Heart left ventricle (tissue), 16 donors: ENCODE data around the gene ZNF747. TPM values are rescaled to one million over a fixed set of nuclear protein-coding genes. Genes with fewer than 3 reads are reported as not detected.

Experiments
- ATAC-seq, 4 donors: fragments of 200-7000 bp; cut with Tn5 transposase; one replicate each; pipeline ENCODE4 v1.9.1; 2020 to 2022; ENCODE audit warnings: moderate library complexity in 4 of 4, mild to moderate bottlenecking in 3 of 4, moderate number of reproducible peaks in 1 of 4
- DNase-seq, 5 donors: peaks; one replicate each; pipeline ENCODE4 v3.0.0-alpha.2; 2020
- H3K27ac ChIP-seq, 12 donors: fragments of 200-600 bp; sonication (generic) in 4 of 12; one replicate each; pipeline versions ENCODE4 v1.5.0 to v1.8.0; 2016 to 2022; ENCODE audit warnings: mild to moderate bottlenecking in 2 of 12
- H3K27me3 ChIP-seq, 9 donors: fragments of 200-600 bp; sonication (generic) in 2 of 9; one replicate each; pipeline versions ENCODE4 v1.5.1 to v1.8.0; 2016 to 2022; ENCODE audit warnings: mild to moderate bottlenecking in 3 of 9
- H3K36me3 ChIP-seq, 9 donors: fragments of 200-600 bp; sonication (generic) in 2 of 9; one replicate each; pipeline versions ENCODE4 v1.5.0 to v1.8.0; 2018 to 2022; ENCODE audit warnings: mild to moderate bottlenecking in 2 of 9
- H3K4me1 ChIP-seq, 12 donors: fragments of 200-600 bp; sonication (generic) in 4 of 12; one replicate each; pipeline versions ENCODE4 v1.5.0 to v1.8.0; 2016 to 2022; ENCODE audit warnings: mild to moderate bottlenecking in 3 of 12
- H3K4me3 ChIP-seq, 12 donors: fragments of 200-600 bp; sonication (generic) in 4 of 12; one replicate each; pipeline versions ENCODE4 v1.5.0 to v1.8.0; 2017 to 2022; ENCODE audit warnings: mild to moderate bottlenecking in 9 of 12, moderate library complexity in 4 of 12
- H3K9me3 ChIP-seq, 12 donors: fragments of 200-600 bp; sonication (generic) in 4 of 12; one replicate each; pipeline versions ENCODE4 v1.5.0 to v1.8.0; 2016 to 2022; ENCODE audit warnings: mild to moderate bottlenecking in 1 of 12
- POLR2A ChIP-seq, 2 donors: fragments of 450-650 bp; IDR thresholded peaks; one replicate each; pipeline ENCODE4 v1.6.1; 2017; ENCODE audit warnings: antibody characterized with exemption in 2 of 2, mild to moderate bottlenecking in 2 of 2, moderate library complexity in 2 of 2
- WGBS, 4 donors: extraction: QIAGEN DNeasy Blood & Tissue Kit in 2 of 4; methylation state at CpG; one replicate each; pipeline versions ENCODE4 v1.1.5 to v1.1.7; 2013 to 2018; 5-methylcytosine and 5-hydroxymethylcytosine counted together
- intact Hi-C, 10 donors: fragments of 100-400 bp; cut with DNase I; formaldehyde crosslinking; loops; one replicate each; pipeline versions ENCODE4 v1.11.1 to v1.14.2; 2022
- polyA plus RNA-seq, 2 donors: library from polyadenylated mRNA; stranded (reverse); fragments of 200-250 nt; gene quantifications; one replicate each; pipeline ENCODE4 v1.2.3, GENCODE V29; 2013
- total RNA-seq, 9 donors: library from RNA; depleted of rRNA in 2 of 9; stranded (reverse); fragments of >200 nt in 2 of 9; fragmentation: NEBNext Ultra II Directional in 3 of 9; extraction: Animal tissue kit (Norgen Biotek cat#: 25700) in 3 of 9; gene quantifications; one replicate each; pipeline versions ENCODE4 v1.1.0 to v1.2.4, GENCODE V29; 2016 to 2023
- TF ChIP-seq, protein P1 (sequence below), 12 donors: fragments of 200-600 bp; sonication (generic) in 4 of 12; IDR thresholded peaks; one replicate each; pipeline versions ENCODE4 v1.5.0 to v1.8.0; 2018 to 2022; ENCODE audit warnings: antibody characterized with exemption in 12 of 12, mild to moderate bottlenecking in 5 of 12
- donor health status: ischemic (EF 13 %, LVEDD 7.1; RV severe dilation, severe dysfunction).
- donor health status: healthy with polysubstance abuse.
- donor health status: DM: no; HTN: yes; CAD: no.
- donor health status: DM: no; HTN: no; CAD: no.
- donor health status: ischemic (EF 25% LVEDD 6.9; RV normal size, moderate dysfunction).
- donor health status: ischemic (EF 25% LVEDD 5.7; RV mildly dilated, moderate dysfunction).
- donor health status: healthy.
- donor health status: DM: yes; HTN: yes; CAD: no.
- donor health status: ischemic (EF 35%, LVEDD 5.7; RV mildly dilated, moderate dysfunction).
- donor health status: nonischemic (EF 11% LVEDD 7.7; RV severe dilation, severe dysfunction).
- donor health status: DM: yes; HTN: yes; CAD: no.
- donor health status: PGD.
- donor health status: ischemic (EF 29% LVEDD 5.4; RV normal size, mild dysfunction).
- donor health status: nonischemic (EF 23%, LVEDD 6.1; RV moderate dilation, normal function).

Gene ZNF747
- total and polyA plus RNA-seq, 11 donors = 8.6 to 15.2 (median 9.6) TPM

DNA sequence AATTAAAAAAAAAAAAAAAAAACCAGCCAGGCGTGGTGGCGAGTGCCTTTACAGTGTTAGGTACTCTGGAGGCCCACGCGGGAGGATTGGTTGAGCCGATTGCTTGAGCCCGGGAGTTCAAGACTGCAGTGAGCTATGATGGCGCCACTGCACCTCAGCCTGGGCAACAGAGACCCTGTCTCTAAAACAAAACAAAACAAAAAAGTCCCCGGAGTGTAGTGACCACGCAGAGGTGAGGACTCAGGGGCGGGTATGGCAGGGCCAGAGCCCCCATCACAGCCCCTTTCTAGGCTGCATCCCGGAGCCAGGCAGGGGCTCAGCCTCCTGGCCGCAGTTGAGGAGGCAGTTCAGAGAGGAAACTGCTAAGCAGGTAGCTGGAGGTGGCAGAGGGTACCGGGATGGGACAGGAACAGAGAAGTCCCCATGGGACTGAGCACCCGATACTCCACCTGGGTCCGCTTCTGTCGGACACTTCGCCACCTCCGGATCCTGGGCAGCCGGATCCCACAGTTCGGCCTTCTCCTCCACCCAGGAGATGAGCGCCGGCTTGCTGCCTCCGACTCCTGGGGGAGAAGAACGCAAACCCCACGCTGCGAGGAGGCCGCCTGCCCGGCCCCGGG is 800 bp downstream of the ZNF747 start:
- Histone ChIP-seq H3K4me3 (peak overlapping the region; percentile 31 to 94 (median 82)), H3K27me3 (no peaks in the 10 kb centered on the region), H3K4me1 (peaks cover 0 to 32% (median 20%) of the 10 kb centered on the region in 12 donors), H3K27ac (peak overlapping the region; percentile 86 to 99 (median 94)), H3K9me3 (no peaks in the 10 kb centered on the region), H3K36me3 (peaks cover 0 to 28% (median 23%) of the 10 kb centered on the region in 9 donors)
- peak in 2 of 4 donors; percentile 2 to 3 for ATAC-seq
- intact Hi-C loops = loop anchor here in 9 of 10 donors (1.0 to 10.0 kb wide), 8 partner anchors 23 to 103 kb away; partner anchors contain the start of genes ZNF764 (in 5 of the 9), ZNF688 (in 4 of the 9) and DCTPP1 (in 1 of the 9)
- DNase-seq = peak in 1 of 5 donors; percentile 67
- TF ChIP-seq POLR2A (IDR thresholded peaks at IDR 0.05) = no peak
- TF ChIP-seq, protein P1, sequence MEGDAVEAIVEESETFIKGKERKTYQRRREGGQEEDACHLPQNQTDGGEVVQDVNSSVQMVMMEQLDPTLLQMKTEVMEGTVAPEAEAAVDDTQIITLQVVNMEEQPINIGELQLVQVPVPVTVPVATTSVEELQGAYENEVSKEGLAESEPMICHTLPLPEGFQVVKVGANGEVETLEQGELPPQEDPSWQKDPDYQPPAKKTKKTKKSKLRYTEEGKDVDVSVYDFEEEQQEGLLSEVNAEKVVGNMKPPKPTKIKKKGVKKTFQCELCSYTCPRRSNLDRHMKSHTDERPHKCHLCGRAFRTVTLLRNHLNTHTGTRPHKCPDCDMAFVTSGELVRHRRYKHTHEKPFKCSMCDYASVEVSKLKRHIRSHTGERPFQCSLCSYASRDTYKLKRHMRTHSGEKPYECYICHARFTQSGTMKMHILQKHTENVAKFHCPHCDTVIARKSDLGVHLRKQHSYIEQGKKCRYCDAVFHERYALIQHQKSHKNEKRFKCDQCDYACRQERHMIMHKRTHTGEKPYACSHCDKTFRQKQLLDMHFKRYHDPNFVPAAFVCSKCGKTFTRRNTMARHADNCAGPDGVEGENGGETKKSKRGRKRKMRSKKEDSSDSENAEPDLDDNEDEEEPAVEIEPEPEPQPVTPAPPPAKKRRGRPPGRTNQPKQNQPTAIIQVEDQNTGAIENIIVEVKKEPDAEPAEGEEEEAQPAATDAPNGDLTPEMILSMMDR (IDR thresholded peaks at IDR 0.05) = no peak
- WGBS, 4 donors = 21 to 30% (median 25%) methylated on average over 20 to 29 of the region's 29 CpGs

DNA sequence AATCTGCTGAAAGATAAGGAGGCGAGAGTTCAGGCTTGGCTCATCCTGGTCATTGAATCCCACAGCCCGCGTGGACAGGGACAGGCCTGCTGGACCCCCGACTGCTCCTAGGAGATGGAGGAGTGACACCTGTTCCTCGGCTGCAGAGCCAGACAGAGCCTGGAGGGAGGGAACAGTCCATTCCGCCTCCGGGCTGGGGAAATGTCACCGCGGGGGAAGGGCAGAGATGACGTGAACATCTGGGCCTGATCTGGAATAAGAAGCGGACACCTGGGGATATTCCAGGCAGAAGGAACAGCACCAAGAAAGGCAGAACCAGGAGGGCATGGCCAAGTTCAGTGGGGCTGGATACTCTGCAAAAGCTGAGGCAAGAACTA is 1.5 kb downstream of the ZNF747 start:
- H3K36me3 ChIP-seq = peaks cover 0 to 28% (median 23%) of the 10 kb centered on the region in 9 donors
- DNase-seq (peak in 1 of 5 donors; percentile 64), ATAC-seq (no peak)
- H3K9me3 ChIP-seq = no peaks in the 10 kb centered on the region
- peaks cover 0 to 37% (median 24%) of the 10 kb centered on the region in 12 donors for H3K4me1 ChIP-seq
- H3K27me3 ChIP-seq = no peaks in the 10 kb centered on the region
- peak overlapping the region in 2 of 12 donors; percentile 94 for H3K27ac ChIP-seq
- intact Hi-C loops = loop anchor here in 4 of 10 donors (5.0 to 10.0 kb wide), 3 partner anchors 39 to 102 kb away; partner anchors contain the start of gene ZNF688 (in 3 of the 4)
- H3K4me3 ChIP-seq = peak overlapping the region in 3 of 12 donors; percentile 79 to 94 (median 81)
- WGBS, 4 donors = 61 to 75% (median 64%) methylated on average over 10 to 11 of the region's 11 CpGs
- TF ChIP-seq, protein P1 (IDR thresholded peaks at IDR 0.05) = no peak
- no peak for TF ChIP-seq POLR2A (IDR thresholded peaks at IDR 0.05)

DNA sequence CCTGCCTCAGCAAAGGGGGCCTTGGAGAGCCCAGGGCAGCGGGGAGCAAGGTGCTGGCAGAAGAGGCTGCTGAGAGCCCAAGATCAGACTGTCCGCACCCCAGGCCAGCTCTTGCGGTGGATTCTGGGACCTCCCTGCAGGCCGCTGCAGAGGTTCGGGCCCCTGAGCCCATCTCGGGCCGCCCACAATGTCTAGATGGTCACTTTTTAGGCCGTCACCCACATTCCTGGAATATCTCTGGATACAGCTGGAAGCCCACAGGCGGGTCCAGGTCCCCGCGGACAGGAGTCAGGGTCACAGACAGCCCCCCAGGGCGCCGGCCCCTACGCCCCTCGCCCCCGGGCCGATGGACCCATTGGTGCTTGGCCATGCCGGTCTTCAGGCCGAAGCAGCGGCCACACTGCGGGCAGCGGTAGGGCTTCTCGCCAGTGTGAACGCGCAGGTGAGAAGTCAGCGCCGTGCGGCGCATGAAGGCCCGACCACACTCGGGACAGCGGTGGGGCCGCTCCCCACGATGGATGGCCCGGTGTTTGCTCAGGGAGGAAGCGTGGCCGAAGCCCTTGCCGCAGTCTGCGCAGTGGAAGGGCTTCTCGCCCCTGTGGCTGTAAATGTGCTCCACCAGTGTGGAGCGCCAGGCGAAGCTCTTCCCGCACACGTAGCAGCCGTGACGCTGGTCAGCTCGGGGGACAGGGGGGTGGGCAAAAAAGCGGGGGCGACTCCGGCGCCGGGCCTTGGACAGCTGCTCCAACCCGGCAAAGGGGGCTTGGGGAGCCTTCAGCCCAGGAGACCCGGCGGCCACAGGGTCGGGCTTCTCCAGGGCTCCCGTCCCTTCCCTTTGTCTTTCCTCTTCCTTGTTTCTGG is 2.1 kb downstream of the ZNF747 start:
- ATAC-seq (no peak), DNase-seq (no peak)
- no peak overlapping the region for H3K4me3 ChIP-seq
- 93 to 95% (median 94%) methylated on average over 42 to 57 of the region's 57 CpGs for WGBS, 4 donors
- intact Hi-C loops = loop anchor here in 4 of 10 donors (5.0 to 10.0 kb wide), 3 partner anchors 40 to 102 kb away; partner anchors contain the start of gene ZNF688 (in 3 of the 4)
- no peak overlapping the region for H3K27ac ChIP-seq
- TF ChIP-seq POLR2A (IDR thresholded peaks at IDR 0.05) = no peak
- TF ChIP-seq, protein P1 (IDR thresholded peaks at IDR 0.05) = no peak
- H3K36me3 ChIP-seq = peaks cover 0 to 28% (median 23%) of the 10 kb centered on the region in 9 donors
- no peaks in the 10 kb centered on the region for H3K27me3 ChIP-seq
- peaks cover 0 to 43% (median 30%) of the 10 kb centered on the region in 12 donors for H3K4me1 ChIP-seq
- no peaks in the 10 kb centered on the region for H3K9me3 ChIP-seq
